GM18519 (cell line): ENCODE results near the gene PCDH9.
"Not testable (repeated sequence)": the region's sequence is repeated elsewhere in the genome, so short reads cannot be mapped to it uniquely, and the experiment has no call there.

Experiments used
- ATAC-seq: cut with Tn5 transposase; IDR thresholded peaks from one replicate; pipeline ENCODE4 v1.9.1; 2021; ENCODE audit warnings: mild to moderate bottlenecking, moderate library complexity; ENCODE audit not compliant: unreplicated experiment, low FRiP score

Gene PCDH9

DNA sequence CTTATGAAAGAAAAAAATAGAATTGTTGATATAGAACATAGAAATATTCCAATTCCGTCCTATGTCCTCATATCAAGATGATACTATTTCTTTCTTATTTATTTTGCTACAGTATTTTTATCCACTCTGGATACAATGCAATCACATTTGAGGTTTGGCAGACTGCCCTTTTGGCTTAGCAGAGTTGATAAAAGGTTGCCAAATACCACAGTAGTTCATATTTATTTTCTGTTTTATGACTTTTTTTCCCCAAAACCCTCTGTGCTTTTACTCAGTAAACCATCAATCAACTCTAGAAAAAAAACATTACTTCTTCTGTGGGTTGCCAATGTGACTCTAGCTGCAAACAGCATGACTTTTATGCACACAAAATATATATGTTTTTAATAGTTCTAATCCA is 424.5 kb downstream of the PCDH9 start:
- no peak for ATAC-seq

- ATAC-seq, result no peak
Measured at GRCh38 chr13:66803808-66804456, 426.2 kb downstream of the PCDH9 start.

GRCh38 chr13:66803013-66803807 is 426.9 kb downstream of the PCDH9 start:
- no peak for ATAC-seq

GRCh38 chr13:66795636-66796035 is 434.5 kb downstream of the PCDH9 start:
- no peak for ATAC-seq

- ATAC-seq, result peak; percentile 45
Measured at GRCh38 chr13:66794340-66795031, 435.6 kb downstream of the PCDH9 start.

- ATAC-seq, result no peak
Measured at GRCh38 chr13:66790861-66791260, 439.3 kb downstream of the PCDH9 start.

DNA sequence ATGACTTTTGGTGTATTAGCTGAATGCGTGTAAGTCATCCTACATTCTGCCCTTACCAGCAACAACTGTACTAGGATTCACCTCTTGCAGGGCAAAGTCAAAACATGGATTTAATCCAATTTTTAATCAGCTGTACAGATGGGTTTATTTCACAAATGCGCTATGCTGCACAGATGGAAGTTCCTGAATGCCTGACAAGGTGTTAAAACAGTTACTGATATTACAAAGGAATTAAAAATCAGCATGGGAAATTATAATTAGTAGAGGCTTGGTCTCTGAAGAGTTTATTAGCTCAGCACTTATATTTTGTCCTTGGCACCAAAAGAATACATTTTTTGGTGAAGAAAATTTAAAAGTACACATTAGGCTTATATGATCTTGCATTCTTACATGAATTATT is 448.9 kb downstream of the PCDH9 start:
- ATAC-seq, result no peak

DNA sequence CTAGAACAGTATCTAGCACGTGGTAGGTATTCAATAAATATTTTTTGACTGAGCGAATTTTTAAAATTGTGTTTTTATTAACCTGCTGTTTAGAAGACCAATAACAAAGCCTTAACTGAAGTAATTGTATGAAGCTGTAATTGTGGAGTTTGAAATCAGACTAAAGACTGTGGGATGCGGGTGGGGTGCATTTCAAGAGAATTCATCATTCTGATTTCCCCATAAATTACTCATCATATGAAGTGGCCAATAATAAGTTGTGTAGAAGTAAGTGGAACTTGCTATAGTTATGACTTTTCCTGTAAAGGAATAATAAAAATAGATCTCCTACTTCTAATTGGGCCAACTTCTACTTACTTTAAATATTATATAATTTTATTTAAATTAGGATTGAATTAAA is 449.3 kb downstream of the PCDH9 start:
- no peak for ATAC-seq

DNA sequence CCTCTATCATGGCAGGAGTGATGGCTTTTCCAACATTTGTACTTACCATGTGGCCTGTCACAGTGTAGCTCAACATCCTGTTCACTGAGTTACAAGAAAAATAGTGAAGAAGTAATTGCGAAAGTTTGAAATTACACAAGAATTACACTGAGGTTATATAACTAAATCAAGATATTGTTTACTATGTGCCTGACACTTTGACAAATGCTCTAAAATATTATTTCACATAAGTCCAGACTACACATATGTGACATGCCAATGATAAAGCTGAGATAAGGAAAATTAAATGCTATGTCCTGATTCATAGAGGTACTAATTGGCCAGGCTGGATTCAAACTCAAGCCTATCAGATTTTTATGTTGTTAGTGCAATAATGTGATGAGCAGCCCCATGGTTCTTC is 451.7 kb downstream of the PCDH9 start:
- ATAC-seq, result no peak

DNA sequence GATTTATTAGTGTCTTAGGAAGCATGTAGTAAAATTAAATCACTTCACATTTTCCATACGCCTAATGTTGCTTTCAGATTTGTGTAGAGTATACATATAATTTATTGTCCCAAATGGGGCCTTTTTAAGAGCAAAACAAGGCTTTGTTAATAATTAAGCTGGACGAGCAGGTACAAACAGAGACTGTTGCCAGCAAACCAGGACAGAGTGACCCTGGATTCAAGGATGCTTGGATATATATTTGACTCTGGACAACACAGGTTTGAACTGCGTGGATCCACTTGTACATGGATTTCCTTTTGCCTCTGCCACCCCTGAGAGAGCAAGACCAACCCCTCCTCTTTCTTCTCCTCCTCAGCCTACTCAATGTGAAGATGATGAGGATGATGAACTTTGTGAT is 454.9 kb downstream of the PCDH9 start:
- no peak for ATAC-seq

- no peak for ATAC-seq
Measured at GRCh38 chr13:66774046-66774445, 456.1 kb downstream of the PCDH9 start.

DNA sequence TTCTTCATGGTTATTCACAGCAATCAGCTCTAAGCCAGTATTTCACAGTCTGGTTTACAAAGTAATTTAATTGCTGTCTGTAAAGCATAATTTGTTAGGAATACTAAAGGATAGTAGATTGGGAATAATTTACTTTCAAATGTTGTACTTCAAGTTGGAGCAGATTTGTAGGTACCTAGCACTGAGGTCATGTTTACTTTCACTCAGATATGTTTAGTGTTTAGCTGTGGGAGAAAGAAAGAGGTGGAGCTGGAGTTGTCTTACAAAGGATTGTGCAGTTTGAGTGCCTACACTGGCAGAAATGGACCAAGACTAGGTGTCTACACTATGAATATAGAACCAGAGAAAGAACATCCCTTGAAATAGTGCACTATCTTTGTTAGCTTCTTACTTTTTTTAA is 464.6 kb downstream of the PCDH9 start:
- no peak for ATAC-seq

GRCh38 chr13:66760678-66761077 is 469.5 kb downstream of the PCDH9 start:
- not testable (repeated sequence) for ATAC-seq

DNA sequence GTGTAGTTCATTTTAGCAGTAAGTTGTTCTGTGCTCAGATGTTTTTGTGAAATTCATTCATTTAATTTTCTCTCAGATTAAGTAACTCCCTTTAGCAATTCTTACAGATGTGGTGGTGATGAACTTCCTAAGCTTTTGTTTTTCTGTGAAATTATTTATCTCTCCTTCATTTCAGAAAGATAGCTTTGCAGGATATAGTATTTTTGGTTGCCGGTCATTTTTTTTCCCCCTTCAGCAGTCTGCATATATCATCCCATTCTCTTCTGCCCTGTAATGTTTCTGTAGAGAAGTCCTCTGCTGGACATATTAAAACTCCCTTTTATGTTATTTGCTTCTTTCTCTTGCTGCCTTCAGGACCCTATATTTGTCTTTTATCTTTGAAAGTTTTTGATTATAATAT is 470.2 kb downstream of the PCDH9 start:
- ATAC-seq, result no peak

GRCh38 chr13:66751691-66752090 is 478.4 kb downstream of the PCDH9 start:
- no peak for ATAC-seq

- no peak for ATAC-seq
Measured at GRCh38 chr13:66748712-66749111, 481.4 kb downstream of the PCDH9 start.

GRCh38 chr13:66745307-66745706 is 484.8 kb downstream of the PCDH9 start:
- no peak for ATAC-seq

GRCh38 chr13:66723576-66723975 is 506.6 kb downstream of the PCDH9 start:
- no peak for ATAC-seq

GRCh38 chr13:66716538-66716937 is 513.6 kb downstream of the PCDH9 start:
- ATAC-seq, result no peak

DNA sequence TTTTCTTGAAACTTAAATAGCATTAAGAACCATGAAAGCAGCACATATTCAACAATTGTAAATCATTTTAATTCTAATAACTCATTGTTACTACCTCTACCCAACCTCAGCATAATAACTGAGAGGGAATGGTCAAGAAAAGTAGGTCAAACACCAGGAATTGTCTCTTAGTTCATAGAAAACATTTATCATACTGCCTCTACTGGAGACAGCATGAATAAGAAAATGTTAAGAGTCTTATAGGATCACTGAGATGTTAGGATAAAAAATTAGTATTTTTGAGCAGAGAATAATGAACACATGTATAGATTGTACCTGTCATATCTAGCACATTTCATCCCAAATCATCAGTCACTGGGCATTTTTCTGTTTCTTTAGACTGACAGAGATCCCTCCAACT is 515.3 kb downstream of the PCDH9 start:
- no peak for ATAC-seq

- ATAC-seq, result no peak
Measured at GRCh38 chr13:66704110-66704509, 526.0 kb downstream of the PCDH9 start.

DNA sequence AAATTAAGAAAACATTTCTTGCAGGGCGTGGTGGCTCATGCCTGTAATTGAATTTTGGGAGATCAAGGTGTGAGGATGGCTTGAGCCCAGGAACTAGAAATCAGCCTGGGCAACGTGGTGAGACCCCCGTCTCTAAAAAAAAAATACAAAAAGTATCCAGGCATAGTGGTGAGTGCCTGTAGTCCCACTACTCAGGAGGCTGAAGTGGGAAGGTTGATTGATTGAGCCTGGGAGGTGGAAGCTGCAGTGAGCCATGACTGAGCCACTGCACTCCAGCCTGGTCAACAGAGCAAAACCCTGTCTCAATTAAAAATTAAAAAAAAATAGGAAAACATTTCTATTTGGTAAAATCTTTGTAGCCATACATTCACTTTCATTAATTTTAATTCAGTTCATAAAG is 526.5 kb downstream of the PCDH9 start:
- no peak for ATAC-seq
